HG02840 (cell line): ENCODE data around the gene ENTPD2.
"Not testable (repeated sequence)": the region's sequence is repeated elsewhere in the genome, so short reads cannot be mapped to it uniquely, and the experiment has no call there.

Experiments used
- ATAC-seq: cut with Tn5 transposase; IDR thresholded peaks from one replicate; pipeline ENCODE4 v1.9.1; 2021; ENCODE audit warnings: mild to moderate bottlenecking, moderate library complexity, moderate number of reproducible peaks; ENCODE audit not compliant: unreplicated experiment, low FRiP score

The ENTPD2 gene

GRCh38 chr9:137048655-137049543 is 5.0 kb downstream of the ENTPD2 start:
- ATAC-seq, result no peak

DNA sequence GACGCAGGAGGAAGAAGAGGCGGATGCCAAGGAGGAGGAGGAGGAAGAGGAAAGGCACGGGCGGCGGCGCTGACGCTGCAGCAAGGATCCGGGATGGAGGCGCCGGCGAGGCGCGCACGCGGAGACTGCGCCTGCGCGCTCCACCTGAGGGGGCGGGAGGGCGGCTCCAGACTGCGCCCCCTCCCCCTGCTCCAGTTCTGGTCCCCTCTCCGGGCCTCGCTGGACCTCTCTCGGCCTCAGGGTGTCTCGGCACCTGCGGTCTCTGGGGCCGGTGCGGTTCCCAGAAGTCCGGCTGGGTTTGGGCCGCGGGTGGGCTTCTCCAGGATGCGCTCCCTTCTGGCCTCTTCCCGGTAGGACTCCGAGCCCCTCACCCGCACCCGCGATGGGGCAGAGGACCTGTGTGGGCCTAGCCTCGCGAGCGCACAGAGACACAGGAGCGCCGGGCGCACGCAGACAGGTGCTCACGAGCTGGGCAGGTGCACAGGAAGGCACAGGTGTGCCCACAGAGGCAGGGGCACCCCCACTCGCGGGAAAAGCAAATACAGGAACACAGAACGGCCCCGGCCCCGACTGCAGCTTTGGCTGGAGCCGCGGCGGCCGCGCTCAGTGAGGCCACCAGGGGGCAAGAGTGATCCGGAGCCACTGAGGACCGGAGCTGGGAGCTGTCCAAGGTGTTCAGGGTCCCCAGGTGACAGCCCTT is 7.6 kb downstream of the ENTPD2 start, which contains the start of gene NPDC1:
Gene NPDC1, minus strand, starts transcription at position 90 of the 700 bp plus-strand sequence. CDS start 188 bp downstream, outside the sequence.
- no peak for ATAC-seq

- no peak for ATAC-seq
Observed at GRCh38 chr9:137045294-137046087, 8.4 kb downstream of the ENTPD2 start.

GRCh38 chr9:137044502-137045177 is 9.2 kb downstream of the ENTPD2 start:
- ATAC-seq, result no peak

DNA sequence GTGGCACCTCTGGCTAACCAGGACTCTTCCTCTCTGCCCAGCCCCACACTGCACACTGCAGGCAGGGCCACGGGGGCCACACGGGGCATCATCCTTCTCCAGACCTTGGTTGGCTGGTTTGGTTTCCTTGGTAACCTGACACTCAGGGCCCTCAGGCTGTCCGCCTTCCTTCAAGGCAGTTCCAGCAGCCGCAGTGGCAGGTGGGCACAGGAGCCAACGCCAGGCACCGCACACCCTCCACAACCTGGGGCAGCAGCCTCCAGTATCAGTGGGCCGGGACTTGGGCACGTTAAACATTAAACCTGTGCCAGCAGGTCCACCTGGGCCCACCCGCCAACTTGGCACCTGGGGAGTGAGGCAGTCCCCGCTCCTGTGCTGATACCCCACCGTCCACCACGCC is 9.8 kb downstream of the ENTPD2 start:
- ATAC-seq, result no peak

DNA sequence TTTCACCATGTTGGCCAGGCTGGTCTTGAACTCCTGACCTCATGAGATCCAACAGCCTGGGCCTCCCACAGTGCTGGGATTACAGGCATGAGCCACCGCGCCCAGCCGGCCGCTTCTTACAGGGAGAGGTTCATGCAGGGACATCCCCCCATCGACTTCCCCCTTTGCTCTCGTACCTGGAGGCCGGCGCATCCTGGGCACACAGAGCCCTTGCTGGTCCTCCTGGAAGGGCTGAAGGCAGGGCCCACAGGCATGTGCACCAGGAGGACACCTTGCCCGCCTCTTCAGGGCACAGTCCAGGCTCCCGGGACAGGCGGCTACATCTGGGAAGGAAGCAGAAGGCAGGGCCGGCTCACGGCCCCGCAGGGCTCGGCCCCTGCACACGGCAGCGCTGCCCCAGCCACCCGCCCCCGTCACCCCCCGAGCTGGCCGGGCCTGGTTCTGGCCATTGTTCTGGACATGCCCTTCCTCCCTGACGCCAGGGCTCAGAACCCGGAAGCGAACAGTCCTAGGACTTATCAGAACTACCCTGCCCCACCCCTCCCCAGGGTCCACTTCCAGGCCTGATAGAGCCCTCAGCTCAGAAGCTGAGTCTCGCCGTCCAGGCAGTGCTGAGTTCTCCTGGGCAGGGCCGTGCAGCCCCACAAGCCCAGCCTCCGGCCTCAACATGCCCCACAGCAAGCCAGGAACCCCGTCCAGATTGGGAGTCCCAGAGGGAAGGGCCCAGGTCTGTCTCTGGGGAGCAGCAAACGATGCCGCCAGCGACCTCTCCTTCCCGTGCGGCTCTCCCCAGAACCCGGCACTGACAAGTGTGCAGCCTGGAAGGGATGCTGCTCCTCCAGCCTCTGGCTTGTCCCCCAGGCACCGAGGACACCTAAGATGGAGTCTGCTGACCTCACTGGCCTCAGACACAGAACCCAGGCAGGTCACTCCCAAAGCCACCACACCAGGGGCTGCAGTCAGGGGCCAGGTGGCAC is 10.8 kb downstream of the ENTPD2 start:
- ATAC-seq, result no peak

DNA sequence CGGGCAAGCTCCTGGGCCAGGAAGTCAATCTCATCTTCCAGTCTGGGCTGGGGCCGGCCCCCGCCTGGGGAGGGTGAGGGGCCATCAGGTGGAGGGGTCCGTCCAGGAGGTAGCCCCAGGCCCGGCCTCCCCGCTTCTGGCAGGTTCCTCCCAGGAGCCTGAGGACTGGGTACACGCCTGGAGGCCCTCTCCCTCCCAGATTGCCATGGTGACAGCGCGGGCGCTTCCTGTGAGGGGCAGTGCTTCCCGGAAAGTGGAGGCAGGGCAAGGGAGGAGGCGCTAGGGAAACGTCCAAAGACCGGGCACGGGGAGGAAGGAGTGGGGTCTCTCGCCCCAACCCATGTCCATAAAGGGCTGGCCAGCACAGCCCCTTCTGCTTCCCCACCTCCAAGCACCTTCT is 12.7 kb downstream of the ENTPD2 start:
- no peak for ATAC-seq

DNA sequence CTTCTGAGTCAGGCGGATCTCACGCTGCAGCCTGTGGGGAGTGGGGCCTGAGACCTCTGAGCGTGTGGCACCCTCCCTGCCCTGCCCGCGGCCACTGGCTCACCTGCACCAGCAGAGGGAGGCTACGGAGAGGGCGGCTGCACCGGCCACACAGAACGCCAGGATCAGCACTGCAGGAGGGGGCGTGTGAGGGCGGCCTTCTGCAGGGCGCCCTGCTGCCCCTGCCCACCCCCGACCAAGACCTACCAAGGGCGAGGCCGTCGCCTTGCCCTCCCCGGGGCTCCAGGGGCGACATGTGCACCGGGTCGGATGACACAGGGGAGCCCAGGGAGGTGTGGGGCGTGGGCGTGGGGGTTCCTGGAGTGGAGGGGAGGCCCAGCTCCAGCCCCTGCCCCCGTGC is 13.3 kb downstream of the ENTPD2 start:
- ATAC-seq, result no peak

DNA sequence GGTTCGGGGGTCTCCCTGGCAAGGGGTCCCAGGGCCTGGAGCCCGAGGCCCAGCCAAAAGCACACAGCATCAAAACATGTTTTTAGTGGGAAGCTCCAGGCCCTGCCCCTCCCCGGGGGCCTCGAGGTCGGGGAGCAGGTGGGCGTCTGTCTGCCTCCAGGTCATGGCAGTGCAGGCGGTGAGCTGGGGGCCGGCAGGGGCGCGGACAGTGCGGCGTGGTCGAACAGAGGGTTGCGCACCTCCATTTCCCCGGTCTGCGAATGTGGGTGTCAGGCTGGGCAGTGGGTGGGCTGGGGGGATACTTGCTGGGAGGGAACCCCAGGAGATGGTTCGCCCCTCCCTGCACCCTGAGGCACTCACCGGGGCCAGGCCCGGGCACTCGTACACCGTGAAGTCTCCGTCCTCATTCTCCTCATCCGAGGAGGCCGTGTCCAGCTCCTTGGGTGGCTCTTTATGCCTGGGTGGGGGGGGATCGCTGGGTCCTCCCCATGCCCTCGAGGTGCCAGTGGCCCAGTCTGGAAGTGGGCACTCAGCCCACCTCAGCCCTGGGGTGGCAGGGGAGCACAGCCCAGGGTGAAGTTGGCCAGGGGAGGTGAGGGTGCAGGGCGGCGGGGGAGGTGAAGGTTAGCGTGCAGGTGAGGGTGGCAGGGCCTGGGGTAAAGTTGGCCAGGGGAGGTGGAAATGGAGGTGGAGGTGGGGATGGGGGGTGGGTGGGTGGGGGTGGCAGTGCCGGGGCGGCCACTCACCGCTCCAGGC is 14.1 kb downstream of the ENTPD2 start:
- ATAC-seq, result no peak

DNA sequence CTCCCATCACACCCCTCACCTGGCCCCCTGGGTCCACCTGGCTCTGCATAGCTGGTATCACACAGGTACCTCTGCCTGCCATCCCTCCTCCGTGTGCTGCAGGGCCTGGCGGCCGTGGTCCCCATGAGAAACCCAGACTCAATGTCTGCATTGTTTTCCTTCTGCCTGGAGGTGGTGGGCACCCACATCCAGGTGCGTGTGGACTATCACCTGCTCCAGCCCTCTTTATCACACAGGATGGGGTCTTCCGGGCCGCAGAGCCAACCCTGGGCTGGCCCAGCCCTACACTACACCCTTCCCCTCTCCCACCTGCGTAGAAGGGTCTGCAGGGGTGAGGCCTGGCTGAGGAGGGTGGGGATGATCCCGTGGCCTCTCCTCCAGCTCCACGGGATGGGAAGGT is 14.9 kb downstream of the ENTPD2 start:
- ATAC-seq, result no peak

- ATAC-seq, result no peak
Observed at GRCh38 chr9:137037483-137037882, 16.4 kb downstream of the ENTPD2 start.

DNA sequence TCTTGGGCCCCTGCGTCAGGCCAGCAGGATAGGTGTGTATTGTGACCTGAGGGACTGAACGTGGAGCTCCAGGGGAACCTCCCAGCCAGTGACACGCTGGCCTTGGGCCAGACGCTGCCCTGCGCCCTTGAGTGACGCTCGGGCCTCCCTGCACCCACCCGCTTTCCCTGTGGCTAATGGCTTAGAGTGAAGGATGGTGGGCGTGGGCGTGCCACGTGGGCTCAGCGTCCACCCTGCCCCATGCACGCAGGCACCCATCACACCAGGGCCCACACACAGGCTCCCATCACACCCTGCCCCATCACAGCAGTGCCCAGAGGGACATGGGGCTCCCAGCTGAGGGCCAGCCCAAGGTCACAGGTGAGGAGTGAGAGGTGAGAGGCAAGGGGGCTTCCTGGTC is 16.8 kb downstream of the ENTPD2 start:
- no peak for ATAC-seq

DNA sequence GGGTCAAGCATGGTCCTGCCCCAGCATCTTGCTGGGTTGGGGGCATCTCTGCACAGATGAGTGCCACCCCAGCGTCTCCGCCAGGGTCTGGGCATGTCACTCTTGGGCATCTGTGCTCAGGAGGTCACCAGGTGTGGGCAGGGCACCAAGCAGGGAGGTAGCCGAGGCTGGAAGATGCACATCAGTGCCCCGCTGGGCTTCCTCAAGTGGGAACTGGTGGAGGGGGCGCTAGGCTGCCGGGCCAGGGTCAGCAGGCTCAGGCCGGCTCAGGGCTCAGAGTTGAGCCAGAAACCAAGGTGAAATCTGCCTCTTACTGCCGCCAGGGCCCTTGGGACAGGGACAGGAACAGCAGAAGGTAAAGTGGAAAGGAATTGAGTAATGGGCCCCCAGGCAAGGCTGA is 17.9 kb downstream of the ENTPD2 start:
- no peak for ATAC-seq

DNA sequence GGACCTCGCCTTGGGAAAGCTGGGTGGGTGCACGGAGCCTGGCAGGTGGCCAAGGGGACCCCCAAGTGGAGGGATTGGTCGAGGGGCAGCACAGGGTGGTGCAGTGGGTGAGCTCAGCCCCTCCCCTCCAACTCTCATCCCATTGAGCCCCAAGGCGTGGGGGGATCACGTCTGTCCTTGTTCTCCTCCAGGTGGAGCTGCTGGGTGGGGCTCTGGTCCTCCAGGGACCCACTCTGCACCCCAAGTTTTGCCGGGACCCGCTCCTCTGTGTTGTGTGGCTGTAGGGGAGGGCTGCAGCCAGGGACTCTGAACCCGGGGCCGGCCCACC is 18.4 kb downstream of the ENTPD2 start:
- ATAC-seq, result no peak

GRCh38 chr9:137034709-137035506 is 19.0 kb downstream of the ENTPD2 start:
- ATAC-seq, result no peak

DNA sequence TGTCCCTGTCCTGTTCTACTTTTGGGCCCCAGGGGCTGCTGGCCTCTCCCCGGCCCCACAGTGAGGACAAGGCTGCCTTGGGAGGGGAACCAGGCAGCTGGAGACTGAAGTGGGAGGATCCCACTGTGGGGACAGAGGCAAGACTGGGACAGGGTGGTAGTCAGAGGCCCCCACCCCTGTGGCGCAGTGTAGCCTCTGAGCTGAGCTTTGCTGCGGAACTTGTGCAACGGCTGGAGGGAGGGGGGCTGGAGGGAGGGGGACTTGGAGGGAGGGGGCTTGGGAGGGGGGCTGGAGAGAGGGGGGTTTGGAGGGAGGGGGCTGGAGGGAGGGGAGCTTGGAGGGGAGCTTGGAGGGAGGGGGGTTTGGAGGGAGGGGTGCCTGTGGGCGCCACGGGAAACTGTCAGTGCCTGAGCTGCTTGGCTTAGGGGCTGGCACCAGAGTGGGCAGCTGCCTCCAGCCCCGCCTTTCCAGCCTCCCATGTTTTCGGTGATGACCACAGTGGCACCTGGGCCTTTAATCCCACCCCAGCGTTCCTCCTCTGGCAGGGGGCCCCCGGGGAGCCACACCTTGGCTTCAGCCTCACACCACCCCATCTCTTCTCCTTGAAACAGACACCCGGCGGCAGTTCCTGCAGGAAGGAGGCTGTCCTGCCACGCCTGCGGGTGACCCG is 19.7 kb downstream of the ENTPD2 start:
- no peak for ATAC-seq

DNA sequence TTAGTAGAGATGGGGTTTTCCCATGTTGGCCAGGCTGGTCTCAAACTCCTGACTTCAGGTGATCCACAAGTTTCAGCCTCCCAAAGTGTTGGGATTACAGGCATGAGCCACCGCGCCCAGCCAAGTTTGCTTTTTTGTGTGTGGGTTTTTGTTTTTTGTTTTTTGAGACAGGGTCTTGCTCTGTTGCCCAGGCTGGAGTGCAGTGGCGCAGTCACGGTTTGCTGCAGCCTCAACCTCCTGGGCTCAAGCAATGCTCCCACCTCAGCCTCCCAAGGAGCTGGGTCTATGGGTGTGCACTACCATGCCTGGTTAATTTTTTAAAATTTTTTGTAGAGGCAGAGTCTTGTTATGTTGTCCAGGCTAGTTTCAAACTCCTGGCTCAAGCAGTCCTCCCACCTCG is 20.4 kb downstream of the ENTPD2 start:
- ATAC-seq, result not testable (repeated sequence)
